Left renal cortex interstitium (tissue), 4 donors: ENCODE results near the gene CPLANE2. TPM values are rescaled to one million over a fixed set of nuclear protein-coding genes. Genes with fewer than 3 reads are reported as not detected.
A peak's percentile ranks its signal among the peaks of the same experiment; 100 is the strongest.
"Not testable (repeated sequence)": the region's sequence is repeated elsewhere in the genome, so short reads cannot be mapped to it uniquely, and the experiment has no call there.

Experiments used
- DNase-seq, 4 donors: peaks; one replicate each; pipeline ENCODE4 v3.0.0-alpha.2; 2013; ENCODE audit warnings: low read depth in 4 of 4, low spot score in 2 of 4, missing footprints in 1 of 4
- polyA plus RNA-seq, 4 donors: library from polyadenylated mRNA; unstranded; fragments of 120-200 nt; gene quantifications; one replicate each; pipeline ENCODE4 v1.2.1, GENCODE V29; 2013; ENCODE audit not compliant: insufficient read length in 4 of 4

The CPLANE2 gene, protein sequence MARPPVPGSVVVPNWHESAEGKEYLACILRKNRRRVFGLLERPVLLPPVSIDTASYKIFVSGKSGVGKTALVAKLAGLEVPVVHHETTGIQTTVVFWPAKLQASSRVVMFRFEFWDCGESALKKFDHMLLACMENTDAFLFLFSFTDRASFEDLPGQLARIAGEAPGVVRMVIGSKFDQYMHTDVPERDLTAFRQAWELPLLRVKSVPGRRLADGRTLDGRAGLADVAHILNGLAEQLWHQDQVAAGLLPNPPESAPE
- polyA plus RNA-seq: 1 to 10 TPM; 4.7 to 7.2 (median 6.6) TPM

DNA sequence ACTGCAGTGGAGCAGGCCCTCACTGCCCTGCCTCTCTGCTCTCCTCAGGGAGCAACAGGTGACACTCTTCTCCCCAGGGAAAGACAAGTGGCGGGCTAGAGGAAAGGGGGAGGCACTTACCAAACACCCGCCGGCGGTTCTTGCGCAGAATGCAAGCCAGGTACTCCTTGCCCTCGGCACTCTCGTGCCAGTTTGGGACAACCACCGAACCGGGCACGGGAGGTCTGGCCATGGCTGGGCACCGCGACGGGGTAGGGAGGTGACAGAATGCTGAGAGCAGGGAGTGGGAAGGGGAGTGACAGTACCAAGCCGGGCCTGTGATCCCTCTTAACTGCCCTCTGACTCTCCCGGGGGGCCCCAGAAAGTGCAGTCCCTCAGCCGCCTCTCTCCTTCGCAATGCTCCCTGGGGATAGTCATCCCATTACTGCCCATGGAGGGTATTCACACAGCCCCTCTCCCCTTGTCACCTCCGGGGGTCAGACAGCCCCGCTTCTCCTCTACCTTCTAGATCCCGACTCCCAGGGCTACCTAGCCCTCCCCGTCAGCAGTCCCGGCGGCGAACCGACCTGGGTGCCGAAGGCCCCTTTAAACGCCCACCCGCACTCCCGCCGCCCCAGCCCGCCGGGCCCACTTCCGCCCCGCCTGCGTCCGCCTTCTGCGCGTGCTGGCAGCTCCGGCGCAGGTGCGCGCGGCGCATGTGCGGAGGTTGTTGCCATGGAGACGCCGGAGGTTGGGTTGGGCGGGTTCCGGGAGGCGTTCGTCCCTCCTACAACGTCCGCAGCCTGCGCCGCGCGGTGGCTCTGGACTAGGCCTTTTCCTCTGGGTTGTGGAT, at the start of gene CPLANE2:
Gene CPLANE2 (minus strand): TSS at position 673 of the 832 bp plus-strand sequence. CDS start 441 bp downstream, at position 232.
- DNase-seq: peak in 3 of 4 donors; percentile 80 to 90 (median 86)

DNA sequence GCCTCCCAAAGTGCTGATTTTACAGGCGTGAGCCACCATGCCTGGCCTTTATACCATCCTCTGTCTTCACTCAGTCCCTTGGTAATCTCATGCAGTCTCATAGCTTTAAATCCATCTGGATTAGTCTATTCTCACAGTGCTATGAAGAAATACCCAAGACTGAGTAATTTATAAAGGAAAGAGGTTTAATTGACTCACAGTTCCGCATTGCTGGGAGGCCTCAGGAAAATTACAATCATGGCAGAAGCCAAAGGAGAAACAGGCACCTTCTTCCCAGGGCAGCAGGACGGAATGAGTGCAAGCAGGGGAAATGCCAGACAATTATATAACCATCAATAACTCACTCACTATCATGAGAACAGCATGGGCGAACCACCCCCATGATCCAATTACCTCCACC, 49.1 kb upstream of the CPLANE2 start:
- DNase-seq: no peak

DNA sequence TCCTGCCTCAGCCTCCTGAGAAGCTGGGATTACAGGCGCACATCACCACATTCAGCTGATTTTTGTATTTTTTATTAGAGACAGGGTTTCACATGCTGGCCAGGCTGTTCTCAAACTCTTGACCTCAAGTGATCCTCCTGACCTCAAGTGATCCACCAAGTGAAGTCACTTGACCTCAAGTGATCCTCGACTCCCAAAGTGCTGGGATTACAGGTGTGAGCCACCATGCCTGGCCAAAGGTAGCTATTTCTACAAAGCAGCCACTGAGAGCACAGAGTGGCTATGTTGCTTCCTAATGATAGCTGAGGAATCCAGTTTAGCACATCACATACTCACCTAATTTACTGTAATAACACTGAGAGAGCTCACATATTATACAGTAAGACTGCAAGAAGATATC, 44.8 kb upstream of the CPLANE2 start:
- no peak for DNase-seq

DNA sequence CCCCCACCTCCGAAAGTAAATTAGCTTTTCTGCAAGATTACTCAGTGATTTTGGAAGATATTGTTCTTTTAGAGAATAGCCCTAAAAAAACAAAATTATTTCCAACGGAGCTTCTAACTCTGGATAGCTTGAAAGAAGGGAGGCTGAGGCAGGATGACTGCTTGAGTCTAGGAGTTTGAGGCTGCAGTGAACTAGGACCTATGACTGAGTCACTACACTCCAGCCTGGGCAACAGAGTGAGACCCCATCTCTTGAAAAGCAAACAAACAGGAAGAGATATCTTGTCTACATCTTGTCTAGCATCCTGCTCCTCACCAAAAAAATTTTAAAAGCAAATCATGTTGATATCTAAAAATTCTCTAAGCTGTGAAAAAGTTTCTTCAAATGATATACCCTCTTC, 42.2 kb upstream of the CPLANE2 start:
- DNase-seq: no peak

DNA sequence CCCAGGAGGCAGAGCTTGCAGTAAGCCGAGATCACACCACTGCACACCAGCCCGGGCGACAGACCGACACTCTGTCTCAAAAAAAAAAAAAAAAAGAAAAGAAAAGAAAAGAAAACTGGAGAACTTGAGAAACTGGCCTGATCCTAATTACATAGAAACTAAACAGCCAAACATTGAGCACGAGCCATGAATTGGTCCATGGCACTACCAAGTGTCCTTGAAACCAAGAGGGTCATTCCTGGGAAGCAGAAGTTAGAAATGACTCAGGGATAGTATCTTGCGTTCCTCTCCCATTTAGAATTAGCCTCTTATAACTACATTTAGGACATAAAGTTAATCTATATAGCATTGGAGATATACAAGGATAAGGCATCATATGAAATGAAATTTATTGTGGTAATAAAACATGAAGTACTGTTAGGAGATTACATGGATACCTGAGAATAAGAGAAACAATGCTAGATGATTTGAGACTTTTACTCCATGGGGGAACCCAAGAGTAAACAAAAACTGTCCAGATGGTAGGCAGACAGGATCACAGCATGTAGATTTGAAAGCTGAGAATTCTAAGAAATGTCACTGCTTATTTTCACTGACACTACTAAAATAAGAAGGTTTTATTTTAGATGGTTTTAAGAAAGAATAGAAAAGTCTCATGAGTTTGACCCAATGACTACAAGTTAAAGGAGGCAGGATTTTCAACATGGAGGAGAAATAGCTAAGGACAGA, 39.5 kb upstream of the CPLANE2 start:
- DNase-seq: peak in 1 of 4 donors; percentile 1

DNA sequence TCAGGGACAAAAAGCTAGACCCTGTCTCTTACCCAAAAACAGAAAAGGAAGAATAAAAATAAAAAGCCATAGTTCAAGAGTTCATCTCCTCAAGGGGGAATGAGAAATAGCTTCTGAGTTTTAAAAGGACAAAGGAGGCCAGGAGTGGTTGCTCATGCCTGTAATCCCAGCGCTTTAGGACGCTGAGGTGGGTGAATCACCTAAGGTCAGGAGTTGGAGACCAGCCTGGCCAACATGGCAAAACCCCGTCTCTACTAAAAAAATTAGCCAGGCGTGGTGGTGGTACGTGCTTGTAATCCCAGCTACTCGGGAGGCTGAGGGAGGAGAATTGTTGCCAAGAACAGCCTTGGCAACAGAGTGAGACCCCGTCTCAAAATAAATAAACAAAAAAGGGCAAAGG, 38.6 kb upstream of the CPLANE2 start:
- DNase-seq: no peak

DNA sequence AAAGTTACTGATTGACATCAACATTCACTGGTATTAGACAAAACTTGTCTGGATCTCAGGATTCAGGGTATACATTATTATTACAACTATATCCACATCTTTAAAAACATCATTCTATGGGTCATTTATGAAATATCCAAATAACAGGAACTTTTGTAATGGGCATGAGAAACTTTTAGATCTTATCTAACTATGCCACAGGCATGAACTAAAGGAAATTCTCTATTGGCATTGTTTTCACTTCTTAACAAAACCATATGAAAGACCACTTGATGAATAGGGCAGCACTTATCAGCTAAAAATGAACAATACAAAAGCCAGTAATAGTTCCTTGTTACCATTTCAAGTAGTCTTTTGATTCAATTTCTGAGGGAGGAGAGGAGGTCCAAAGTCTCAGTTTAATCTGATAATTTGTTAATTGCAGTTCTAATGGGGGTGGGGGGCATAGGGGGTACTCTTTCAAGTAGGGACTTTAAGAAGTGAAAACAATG, 30.8 kb upstream of the CPLANE2 start:
- DNase-seq: no peak

DNA sequence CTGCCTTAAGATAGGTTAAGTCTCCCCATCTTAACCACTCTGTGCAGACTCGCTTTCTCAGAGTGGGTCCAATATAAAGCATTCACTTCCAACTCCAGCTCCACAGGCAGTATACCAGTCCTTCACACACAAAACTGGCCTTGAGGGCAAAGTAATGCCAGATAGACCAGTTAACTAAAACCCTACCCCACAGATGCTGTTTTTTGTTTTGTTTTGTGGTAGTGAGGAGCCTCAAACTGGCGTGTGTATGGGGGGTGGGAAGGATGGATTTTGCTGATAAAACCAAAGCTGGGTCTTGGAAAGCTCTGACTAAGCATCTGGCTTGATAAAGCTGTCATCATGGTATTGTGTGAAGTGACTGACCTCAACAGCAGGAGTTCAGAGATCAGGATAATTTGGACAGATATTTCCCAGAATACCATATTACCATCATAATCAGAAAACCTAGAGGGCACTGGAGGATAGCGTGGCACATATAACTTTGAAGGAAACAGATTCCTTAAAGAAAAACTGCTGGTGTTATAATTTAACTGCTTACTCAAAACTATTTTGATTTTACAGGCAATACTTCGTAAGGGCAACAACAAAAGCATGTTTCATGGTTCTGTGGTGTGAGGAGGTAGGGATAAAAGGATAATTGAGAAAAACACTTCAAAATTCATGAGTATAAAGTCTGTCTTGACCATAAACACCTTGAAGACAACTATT, 29.6 kb upstream of the CPLANE2 start:
- DNase-seq: no peak

DNA sequence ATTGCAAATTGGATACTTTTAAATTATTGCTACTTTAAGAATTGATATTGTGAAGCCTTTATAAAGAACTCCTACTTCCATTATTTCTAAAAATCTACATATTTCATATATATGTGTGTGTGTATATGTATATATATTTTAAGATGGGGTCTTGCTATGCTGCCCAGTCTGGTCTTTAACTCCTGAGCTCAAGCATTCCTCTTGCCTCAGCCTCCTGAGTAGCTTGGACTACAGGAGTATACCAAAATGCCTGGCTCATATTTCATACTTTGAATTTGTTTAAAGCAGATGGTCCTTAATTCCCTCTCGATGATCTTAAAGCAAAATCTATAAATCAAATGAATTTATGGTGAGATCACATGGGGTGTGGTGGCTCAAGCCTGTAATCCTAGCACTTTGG, 25.1 kb upstream of the CPLANE2 start:
- no peak for DNase-seq

DNA sequence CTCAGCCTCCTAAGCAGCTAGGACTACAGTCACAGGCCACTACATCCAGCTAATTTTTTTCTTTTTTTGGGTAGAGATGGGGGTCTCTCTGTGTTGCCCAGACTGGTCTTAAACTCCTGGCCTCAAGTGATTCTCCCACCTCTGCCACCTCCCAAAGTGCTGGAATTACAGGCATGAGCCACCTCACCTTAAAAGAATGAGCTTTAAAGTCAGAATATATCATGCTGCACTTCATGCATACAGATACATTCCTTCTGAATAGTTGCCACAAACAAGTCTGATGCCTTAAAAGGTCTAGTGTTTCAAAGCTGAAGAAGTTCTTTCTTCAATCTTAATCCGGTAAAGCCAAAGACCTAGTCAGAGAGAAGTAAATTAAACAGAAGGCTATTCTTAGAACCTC, 23.8 kb upstream of the CPLANE2 start:
- no peak for DNase-seq

DNA sequence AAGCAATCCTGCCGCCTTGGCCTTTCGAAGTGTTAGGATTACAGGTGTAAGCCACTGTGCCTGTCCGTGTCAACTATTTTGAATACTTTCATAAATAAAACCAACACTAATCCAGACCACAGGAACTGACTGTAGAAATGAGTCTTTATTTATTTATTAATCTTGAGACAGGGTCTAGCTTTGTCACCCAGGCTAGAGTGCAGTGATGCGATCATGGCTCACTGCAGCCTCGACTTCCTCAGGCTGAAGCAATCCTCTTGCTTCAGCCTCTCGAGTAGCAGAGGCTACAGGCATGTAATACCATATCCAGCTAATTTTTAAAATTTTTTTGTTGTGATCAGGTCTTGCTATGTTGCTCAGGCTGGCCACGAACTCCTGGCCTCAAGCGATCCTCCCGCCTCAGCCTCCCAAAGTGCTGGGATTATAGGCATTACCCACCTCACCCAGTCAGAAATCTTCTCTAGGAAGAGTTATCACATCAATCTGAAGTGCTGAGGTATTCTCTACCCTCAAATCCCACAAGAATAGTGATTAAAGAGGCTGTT, 21.7 kb upstream of the CPLANE2 start:
- DNase-seq: no peak

DNA sequence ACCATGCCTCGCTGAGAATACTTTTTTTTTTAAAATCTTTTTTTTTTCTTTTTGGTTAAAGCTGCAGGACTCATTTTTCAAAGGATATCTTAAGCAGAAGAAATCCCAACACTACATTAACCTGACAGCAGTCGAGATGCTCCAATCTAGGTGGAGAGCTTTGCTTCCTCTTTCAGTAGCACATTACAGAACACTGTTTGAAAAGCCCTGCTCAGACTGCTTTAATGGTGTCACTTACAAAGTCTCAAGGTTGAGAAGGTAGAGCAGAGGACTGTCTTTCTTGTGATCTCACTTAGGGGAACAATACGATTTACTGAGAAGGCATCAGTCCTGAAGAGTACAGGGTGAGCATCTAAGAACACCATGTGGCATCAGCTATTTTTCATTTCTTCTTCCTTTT, 21.0 kb upstream of the CPLANE2 start:
- no peak for DNase-seq

DNA sequence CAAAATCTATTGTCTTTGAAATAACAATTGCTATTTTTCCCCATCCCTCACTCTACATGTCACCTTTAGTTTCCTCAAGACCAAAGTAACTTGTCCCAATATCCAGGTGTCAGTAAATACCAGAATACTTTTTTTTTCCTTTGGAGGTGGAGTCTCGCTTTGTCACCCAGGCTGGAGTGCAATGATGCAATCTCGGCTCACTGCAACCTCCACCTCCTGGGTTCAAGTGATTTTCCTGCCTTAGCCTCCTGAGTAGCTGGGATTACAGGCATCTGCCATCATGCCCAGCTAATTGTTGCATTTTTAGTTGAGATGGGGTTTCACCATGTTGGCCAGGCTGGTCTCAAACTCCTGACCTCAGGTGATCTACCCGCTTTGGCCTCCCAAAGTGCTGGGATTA, 20.6 kb upstream of the CPLANE2 start:
- not testable (repeated sequence) for DNase-seq

DNA sequence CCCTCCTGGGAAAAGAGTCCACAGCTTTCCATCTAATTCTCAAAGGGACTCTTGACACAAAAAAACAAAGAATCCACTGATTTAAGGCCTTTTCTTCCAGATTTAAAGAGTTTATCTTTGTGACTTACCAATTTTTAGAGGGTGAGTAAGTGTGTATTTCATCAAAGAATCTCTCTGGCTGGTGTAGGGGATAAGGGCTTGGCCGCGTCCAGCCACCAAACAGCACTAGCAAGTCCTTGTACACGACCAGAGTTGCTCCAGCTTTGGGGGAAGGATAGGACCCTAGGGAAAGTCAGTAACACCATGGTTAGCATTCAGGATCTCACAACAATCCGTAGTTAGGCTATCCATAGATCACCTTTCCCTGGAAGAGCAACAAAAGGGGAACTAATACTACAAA, 19.5 kb upstream of the CPLANE2 start:
- no peak for DNase-seq

DNA sequence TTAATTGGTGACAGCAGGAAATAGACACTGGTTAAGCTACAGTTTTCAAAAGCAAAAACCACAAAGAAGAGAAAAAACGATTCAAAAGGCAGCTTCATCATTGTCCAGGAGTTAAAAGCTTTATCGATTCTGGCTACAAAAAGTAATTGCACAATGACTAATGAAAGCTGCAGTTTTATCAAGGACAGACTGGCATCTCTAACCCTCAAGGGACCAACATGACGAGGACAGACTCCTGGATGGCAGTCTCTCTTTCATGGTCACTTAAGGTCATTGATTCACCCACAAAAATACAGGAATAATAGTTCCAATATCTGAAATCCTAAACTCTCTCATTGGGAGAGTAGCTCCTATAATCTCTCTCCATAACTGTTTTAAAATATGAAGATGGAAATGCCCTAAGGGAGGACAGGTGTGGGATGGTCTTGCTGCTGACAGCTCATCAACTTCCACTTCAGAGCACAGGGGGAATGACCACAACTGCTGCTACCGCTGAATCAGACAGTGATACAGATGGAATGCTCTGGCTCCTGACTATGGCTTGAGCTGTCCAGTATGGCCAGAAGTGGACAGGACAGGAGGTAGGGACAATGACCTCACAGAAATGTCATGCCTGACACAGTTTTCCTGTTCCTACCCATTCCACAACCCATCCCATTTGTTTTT, 17.4 kb upstream of the CPLANE2 start:
- DNase-seq: no peak

DNA sequence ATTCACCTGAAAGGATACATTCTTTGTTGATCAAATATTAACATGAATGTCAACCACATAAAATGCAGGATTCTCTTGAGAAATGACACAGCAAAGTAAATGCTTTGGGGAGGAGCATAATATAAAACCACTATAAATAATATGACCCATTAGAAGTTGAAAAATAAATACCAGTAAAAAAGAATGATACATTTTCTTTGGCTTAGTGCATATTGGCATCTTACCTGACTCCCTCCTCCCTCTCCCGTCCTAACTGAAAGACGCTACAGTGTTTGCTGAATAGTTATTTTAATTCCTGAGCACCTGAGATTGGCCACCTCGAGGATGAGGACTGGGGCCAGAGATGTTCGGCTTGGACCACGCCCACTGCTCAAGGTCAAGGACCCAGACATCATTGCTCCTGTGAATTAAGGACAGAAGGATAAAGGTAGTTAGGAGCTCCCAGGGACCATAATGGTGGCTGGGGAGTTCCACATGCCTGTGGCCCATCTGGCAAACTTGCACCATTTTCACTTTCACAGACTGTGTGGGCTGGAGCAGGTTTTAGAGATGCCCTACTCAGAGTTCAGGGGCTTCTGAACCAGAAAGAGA, 16.4 kb upstream of the CPLANE2 start:
- no peak for DNase-seq

DNA sequence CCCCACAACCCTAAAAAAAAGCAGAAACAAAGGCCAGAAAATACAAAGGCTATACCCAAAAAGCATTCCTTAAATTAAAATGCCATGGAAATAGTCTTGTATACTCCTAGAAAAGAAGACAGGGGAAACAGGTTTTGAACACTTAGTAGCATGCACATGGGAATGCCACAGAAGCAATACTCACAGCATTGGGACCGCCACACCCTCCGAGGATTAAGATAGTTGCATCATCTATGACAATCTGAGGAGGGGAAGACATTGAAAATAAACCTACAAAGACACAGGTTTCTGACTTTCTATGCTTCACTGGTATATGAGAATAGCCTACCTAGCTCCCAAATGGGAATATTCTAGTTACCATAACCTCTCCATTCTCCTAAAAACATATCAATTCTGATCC, 15.9 kb upstream of the CPLANE2 start:
- DNase-seq: no peak

DNA sequence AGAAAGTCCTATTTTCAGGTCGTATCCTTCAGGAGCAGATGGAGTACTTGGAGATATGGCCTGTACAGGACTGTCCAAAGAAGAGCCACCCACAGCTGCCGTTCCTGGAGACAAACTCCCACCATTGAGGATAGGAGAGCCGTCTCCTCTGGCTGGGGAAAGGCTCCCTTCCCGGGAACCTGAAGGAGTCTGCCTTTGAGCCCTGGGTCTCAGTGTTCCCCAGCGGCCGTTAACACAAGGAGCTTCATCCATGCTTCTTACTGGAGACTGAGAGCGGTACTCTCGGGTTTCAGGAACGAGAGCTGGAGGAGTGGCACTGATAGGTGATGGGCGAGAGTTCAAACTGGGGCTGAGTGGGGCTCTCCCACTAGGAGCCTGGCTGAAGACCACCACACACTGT, 14.4 kb upstream of the CPLANE2 start:
- no peak for DNase-seq

DNA sequence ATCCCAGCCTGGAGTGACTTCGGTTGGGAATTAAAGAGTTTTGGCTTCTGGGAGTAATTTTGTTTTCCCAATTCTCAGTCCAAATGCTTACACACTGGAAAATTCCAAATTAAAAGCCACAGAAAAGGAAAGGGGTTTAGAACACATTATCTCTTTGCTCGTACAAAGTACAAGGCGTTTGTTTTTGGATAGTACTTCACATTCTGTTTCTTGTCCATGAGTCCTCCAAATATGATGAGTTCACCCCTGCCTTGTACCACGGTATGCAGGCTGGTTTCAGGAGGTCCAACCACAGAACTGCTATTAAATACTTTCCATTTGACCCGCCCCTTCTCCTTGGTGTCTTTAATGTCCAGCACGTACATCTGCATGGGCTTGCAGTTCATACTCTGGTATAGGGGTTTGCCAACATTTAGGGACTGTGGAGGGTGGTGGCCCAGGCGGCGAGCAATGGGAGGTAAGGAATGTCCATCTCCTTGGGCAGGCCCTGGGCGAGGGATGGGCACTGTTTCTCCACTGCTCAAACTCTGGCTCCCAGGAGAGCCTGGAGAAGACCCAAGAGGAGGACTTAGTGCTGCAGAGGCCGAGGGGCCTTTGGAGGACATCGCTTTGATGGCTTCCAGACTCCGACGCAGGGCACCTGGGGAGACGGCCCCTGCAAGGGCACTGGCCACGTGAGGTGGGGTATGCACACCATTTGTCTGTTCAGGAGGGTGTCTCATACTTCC, 13.7 kb upstream of the CPLANE2 start:
- no peak for DNase-seq
